ENCODE results near the gene CGREF1. TPM values are rescaled to one million over a fixed set of nuclear protein-coding genes. Genes with fewer than 3 reads are reported as not detected.

The CGREF1 gene
- polyA plus RNA-seq, 1 of the 3 experiments (the other 2 are of a cell fraction) = 18.3 TPM

DNA sequence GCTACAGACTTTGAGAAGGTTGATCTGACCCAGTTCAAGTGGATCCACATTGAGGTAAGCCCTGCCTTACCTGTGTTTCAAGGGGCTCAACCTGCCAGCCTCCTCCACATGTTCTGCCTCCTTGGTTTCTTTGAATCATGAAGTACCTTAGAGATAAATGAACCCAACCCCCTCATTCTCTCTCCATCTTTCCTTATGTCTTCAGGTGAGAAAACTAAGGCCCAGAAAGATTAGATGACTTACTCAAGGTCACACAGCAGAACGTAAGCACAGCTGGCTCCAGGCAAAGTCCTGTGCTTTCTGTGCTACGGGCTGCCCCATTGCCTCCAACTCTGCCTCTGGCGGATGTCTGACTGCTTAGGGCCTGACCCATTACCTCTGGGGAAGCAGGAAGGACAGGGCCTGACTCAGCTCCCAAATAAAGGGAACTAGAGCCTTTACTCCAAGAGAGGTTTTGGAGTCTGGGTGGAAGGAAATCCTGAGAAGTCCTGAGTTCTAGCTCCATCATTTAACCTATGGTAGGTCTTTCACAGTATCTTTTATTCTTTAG is 22.1 kb downstream of the CGREF1 start:
- H4K20me1 ChIP-seq (ENCODE audit: insufficient read depth) = no peaks in the 10 kb centered on the region
- POLR2A ChIA-PET = interaction anchor here (0.5 to 2.6 kb wide), 8 partner anchors 10 to 263 kb away, joined by 3 to 14 read pairs (median 3); partner anchors contain the start of genes EMILIN1, KHK and UCN
- H3F3A ChIP-seq (replicated peaks; ENCODE audit: insufficient read depth) = no peaks in the 10 kb centered on the region
- H3K4me3 ChIP-seq (ENCODE audit: low read depth in 2 of 2, low read length in 1 of 2) = no peak overlapping the region
- H3K27ac ChIP-seq (ENCODE audit: low read depth in 2 of 2, low read length in 1 of 2) = peak overlapping the region in 1 of 2 experiments; percentile 92; a peak in 2 of 4 replicates
- H3K9ac ChIP-seq = no peak overlapping the region
- whole genome bisulfite sequencing (ENCODE audit: low lambda C conversion rate) = 82% methylated on average over 3 of the region's 3 CpGs
- H3K79me2 ChIP-seq (ENCODE audit: insufficient read depth) = no peaks in the 10 kb centered on the region
- no peak overlapping the region for H3K4me2 ChIP-seq
- CTCF ChIA-PET = interaction anchor here (0.5 to 14.2 kb wide), 27 partner anchors 11 to 587 kb away, joined by 3 to 169 read pairs (median 7); partner anchors contain the start of genes ABHD1, CGREF1, EMILIN1 and KHK
- no peaks in the 10 kb centered on the region for H3K36me3 ChIP-seq (replicated peaks in 1 of 2; ENCODE audit: control insufficient read depth in 1 of 2, insufficient read depth in 2 of 2, low read length in 1 of 2)
- H3K27me3 ChIP-seq (ENCODE audit: insufficient read depth) = no peaks in the 10 kb centered on the region
- H3K9me3 ChIP-seq = no peaks in the 10 kb centered on the region
- TF ChIP-seq NRF1 (IDR thresholded peaks at IDR 0.05; ENCODE audit: low read depth, low read length) = no peak
- no peak for TF ChIP-seq GABPA (IDR thresholded peaks at IDR 0.05; ENCODE audit: low read depth)
- TF ChIP-seq FOXJ3 (CRISPR knock-in tag; IDR thresholded peaks at IDR 0.05) = 0 out of 2 replicates have a peak, but pooled peaks have one; percentile 3
- no peak for TF ChIP-seq MEF2A (IDR thresholded peaks at IDR 0.05; ENCODE audit: borderline replicate concordance, low read depth)
- TF ChIP-seq ZBTB33 (IDR thresholded peaks at IDR 0.05; ENCODE audit: borderline replicate concordance, low read depth) = no peak
- H3K9me2 ChIP-seq = no peaks in the 10 kb centered on the region
- peaks cover 4 to 21% of the 10 kb centered on the region in 2 experiments; a peak in 2 of 4 replicates for H3K4me1 ChIP-seq (ENCODE audit: control insufficient read depth in 1 of 2, insufficient read depth in 2 of 2, low read depth in 1 of 2, low read length in 1 of 2)
- 0 out of 2 replicates have a peak overlapping the region, but pooled peaks have one; percentile 97 for H2AFZ ChIP-seq (ENCODE audit: low read depth)
- peak; percentile 39 for DNase-seq

DNA sequence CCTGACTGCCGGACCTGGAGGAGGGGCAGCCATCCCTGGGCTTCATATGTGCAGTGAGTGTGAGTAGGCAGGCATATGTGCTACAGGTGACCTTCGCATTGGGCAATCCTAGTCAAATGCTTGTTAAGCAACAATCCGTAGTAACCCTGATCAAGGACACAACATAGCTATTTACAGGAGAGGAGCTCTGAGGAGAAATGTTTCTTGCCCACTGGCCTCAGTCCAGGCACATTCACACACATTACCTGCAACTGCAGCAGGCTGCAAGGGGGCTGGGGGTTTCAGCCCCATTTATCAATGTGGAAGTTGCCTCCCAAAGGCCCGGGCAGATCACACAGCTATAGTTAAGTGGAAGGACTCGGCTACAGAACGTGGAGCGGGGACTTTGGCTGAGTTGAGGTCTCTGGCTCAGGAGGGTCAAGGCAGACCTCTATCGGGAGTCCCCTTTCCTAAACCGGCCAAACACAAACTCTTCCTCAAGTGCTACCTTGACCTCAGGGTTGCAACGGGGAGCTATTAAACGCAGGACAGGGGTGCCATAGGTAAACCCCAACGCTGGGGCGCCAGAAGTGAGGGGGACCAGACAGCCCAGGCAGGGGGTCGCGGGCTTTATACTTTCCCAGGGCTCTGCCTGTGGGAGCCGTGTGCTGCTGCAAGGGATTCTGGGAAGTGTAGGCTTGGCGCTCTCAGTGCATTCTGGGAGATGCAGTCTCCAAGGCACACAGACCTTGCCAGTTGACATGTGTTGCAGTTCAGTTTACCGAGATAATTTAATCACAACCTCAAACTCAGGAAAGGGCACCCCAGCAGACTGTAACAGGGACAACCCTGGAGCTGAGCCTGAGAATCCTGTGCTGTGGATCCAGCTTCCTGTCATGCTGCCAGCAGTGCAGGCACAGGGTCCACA is 22.9 kb downstream of the CGREF1 start:
- H3K9me3 ChIP-seq = no peaks in the 10 kb centered on the region
- peak; percentile 91 for DNase-seq
- no peaks in the 10 kb centered on the region for H3K9me2 ChIP-seq
- no peaks in the 10 kb centered on the region for H3K27me3 ChIP-seq (ENCODE audit: insufficient read depth)
- H3K4me2 ChIP-seq = peak overlapping the region; percentile 43; the same call in 1 of the 2 replicates
- H3K9ac ChIP-seq = no peak overlapping the region
- H4K20me1 ChIP-seq (ENCODE audit: insufficient read depth) = no peaks in the 10 kb centered on the region
- peak overlapping the region in 1 of 2 experiments; percentile 43; a peak in 2 of 4 replicates for H3K4me3 ChIP-seq (ENCODE audit: low read depth in 2 of 2, low read length in 1 of 2)
- H3K36me3 ChIP-seq (replicated peaks in 1 of 2; ENCODE audit: control insufficient read depth in 1 of 2, insufficient read depth in 2 of 2, low read length in 1 of 2) = no peaks in the 10 kb centered on the region
- POLR2A ChIA-PET = interaction anchor here (0.5 to 2.6 kb wide), 6 partner anchors 9 to 183 kb away, joined by 3 to 14 read pairs (median 4); partner anchors contain the start of genes EMILIN1 and KHK
- CTCF ChIA-PET = interaction anchor here (0.5 to 14.2 kb wide), 25 partner anchors 10 to 588 kb away, joined by 3 to 169 read pairs (median 6); partner anchors contain the start of genes ABHD1, EMILIN1, KHK and PREB
- WGBS (ENCODE audit: low lambda C conversion rate) = 34% methylated on average over 13 of the region's 18 CpGs
- peaks cover 4 to 21% of the 10 kb centered on the region in 2 experiments; a peak in 2 of 4 replicates for H3K4me1 ChIP-seq (ENCODE audit: control insufficient read depth in 1 of 2, insufficient read depth in 2 of 2, low read depth in 1 of 2, low read length in 1 of 2)
- no peaks in the 10 kb centered on the region for H3F3A ChIP-seq (replicated peaks; ENCODE audit: insufficient read depth)
- peak overlapping the region; percentile 97 for H2AFZ ChIP-seq (ENCODE audit: low read depth)
- H3K79me2 ChIP-seq (ENCODE audit: insufficient read depth) = no peaks in the 10 kb centered on the region
- H3K27ac ChIP-seq (ENCODE audit: low read depth in 2 of 2, low read length in 1 of 2) = peak overlapping the region in 1 of 2 experiments; percentile 92; a peak in 2 of 4 replicates
- TF ChIP-seq GATA2 (CRISPR knock-in tag; IDR thresholded peaks at IDR 0.05) (no peak), FOSL2 (IDR thresholded peaks at IDR 0.05; ENCODE audit: borderline replicate concordance, low read depth) (no peak), RAD21 (IDR thresholded peaks at IDR 0.05; ENCODE audit: low read length) (peak; percentile 35), EP300 (IDR thresholded peaks at IDR 0.05; ENCODE audit: borderline replicate concordance in 1 of 2, low read depth in 1 of 2, low read length in 1 of 2) (no peak), MEF2A (IDR thresholded peaks at IDR 0.05; ENCODE audit: borderline replicate concordance, low read depth) (no peak), EZH2phosphoT487 (IDR thresholded peaks at IDR 0.05; ENCODE audit: borderline replicate concordance, low read depth) (no peak), ELF1 (IDR thresholded peaks at IDR 0.05) (no peak), USF1 (IDR thresholded peaks at IDR 0.05; ENCODE audit: borderline replicate concordance, low read depth) (no peak), TEAD4 (IDR thresholded peaks at IDR 0.05; ENCODE audit: borderline replicate concordance, insufficient read depth) (no peak), IRF3 (IDR thresholded peaks at IDR 0.05; ENCODE audit: low read depth, low read length) (no peak)
- TF ChIP-seq, protein P1, sequence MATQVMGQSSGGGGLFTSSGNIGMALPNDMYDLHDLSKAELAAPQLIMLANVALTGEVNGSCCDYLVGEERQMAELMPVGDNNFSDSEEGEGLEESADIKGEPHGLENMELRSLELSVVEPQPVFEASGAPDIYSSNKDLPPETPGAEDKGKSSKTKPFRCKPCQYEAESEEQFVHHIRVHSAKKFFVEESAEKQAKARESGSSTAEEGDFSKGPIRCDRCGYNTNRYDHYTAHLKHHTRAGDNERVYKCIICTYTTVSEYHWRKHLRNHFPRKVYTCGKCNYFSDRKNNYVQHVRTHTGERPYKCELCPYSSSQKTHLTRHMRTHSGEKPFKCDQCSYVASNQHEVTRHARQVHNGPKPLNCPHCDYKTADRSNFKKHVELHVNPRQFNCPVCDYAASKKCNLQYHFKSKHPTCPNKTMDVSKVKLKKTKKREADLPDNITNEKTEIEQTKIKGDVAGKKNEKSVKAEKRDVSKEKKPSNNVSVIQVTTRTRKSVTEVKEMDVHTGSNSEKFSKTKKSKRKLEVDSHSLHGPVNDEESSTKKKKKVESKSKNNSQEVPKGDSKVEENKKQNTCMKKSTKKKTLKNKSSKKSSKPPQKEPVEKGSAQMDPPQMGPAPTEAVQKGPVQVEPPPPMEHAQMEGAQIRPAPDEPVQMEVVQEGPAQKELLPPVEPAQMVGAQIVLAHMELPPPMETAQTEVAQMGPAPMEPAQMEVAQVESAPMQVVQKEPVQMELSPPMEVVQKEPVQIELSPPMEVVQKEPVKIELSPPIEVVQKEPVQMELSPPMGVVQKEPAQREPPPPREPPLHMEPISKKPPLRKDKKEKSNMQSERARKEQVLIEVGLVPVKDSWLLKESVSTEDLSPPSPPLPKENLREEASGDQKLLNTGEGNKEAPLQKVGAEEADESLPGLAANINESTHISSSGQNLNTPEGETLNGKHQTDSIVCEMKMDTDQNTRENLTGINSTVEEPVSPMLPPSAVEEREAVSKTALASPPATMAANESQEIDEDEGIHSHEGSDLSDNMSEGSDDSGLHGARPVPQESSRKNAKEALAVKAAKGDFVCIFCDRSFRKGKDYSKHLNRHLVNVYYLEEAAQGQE (IDR thresholded peaks at IDR 0.05; ENCODE audit: low read depth, low read length) = no peak

Data from SK-N-SH (cell line).